Measurements from ENCODE around the gene ADGRA3.
"Not testable (repeated sequence)": the region's sequence is repeated elsewhere in the genome, so short reads cannot be mapped to it uniquely, and the experiment has no call there.

The ADGRA3 gene

GRCh38 chr4:22398671-22399070 lies 117.2 kb downstream of the ADGRA3 start:
- no peaks in the 10 kb centered on the region for H3K9me3 ChIP-seq (ENCODE audit: control insufficient read depth in 5 of 5, low read length in 5 of 5)
- no peak overlapping the region for H3K9ac ChIP-seq (ENCODE audit: low read length in 5 of 5)
- no peak overlapping the region for H3K4me3 ChIP-seq (ENCODE audit: low read depth in 1 of 5, low read length in 5 of 5)
- no peak overlapping the region for H3K27ac ChIP-seq (ENCODE audit: low read depth, low read length)
- peaks cover 0 to 24% (median 4%) of the 10 kb centered on the region in 5 donors for H3K36me3 ChIP-seq (ENCODE audit: control insufficient read depth in 5 of 5, insufficient read depth in 5 of 5, low read length in 5 of 5)
- no peaks in the 10 kb centered on the region for H3K4me1 ChIP-seq (ENCODE audit: control insufficient read depth in 5 of 5, insufficient read depth in 5 of 5, low read length in 5 of 5)
- no peaks in the 10 kb centered on the region for H3K27me3 ChIP-seq (ENCODE audit: control insufficient read depth in 5 of 5, insufficient read depth in 4 of 5, low read length in 5 of 5)

GRCh38 chr4:22391551-22391950 lies 124.3 kb downstream of the ADGRA3 start:
- H3K9me3 ChIP-seq (ENCODE audit: control insufficient read depth in 5 of 5, low read length in 5 of 5): no peaks in the 10 kb centered on the region
- H3K4me1 ChIP-seq (ENCODE audit: control insufficient read depth in 5 of 5, insufficient read depth in 5 of 5, low read length in 5 of 5): no peaks in the 10 kb centered on the region
- no peak overlapping the region for H3K27ac ChIP-seq (ENCODE audit: low read depth, low read length)
- no peaks in the 10 kb centered on the region for H3K27me3 ChIP-seq (ENCODE audit: control insufficient read depth in 5 of 5, insufficient read depth in 4 of 5, low read length in 5 of 5)
- H3K9ac ChIP-seq (ENCODE audit: low read length in 5 of 5): no peak overlapping the region
- no peak overlapping the region for H3K4me3 ChIP-seq (ENCODE audit: low read depth in 1 of 5, low read length in 5 of 5)
- H3K36me3 ChIP-seq (ENCODE audit: control insufficient read depth in 5 of 5, insufficient read depth in 5 of 5, low read length in 5 of 5): peaks cover 6 to 13% (median 10%) of the 10 kb centered on the region in 5 donors

DNA sequence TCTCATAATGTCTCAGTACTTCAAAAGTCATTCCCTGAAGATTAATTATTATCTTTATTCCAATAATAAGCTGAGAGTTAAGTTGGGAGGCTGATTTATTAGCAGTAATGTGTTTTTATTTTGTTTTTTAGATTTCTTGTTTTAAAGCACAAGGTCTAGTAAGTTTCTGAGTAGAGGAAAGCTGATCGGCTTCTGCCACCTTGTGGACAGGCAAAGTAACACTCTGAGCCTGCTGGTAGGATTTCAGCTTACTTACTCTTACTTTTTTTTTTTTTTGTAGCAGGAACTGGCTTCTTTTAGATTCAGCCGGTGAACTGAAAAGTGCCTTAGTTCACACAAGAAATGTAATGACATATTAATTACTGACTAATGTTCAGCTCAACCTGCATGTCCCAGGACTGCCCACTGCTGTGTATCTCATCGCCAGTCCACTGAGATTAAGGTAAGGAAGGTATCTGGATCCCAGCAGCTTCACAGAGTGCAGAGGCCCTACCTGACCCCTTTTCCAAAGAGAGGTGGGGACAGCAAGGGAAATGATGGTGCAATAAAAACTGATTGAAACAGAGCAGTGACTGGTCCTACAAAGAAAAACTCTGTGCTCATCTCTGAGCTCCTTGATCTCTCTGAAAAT lies 126.5 kb downstream of the ADGRA3 start:
- peaks cover 0 to 13% (median 10%) of the 10 kb centered on the region in 5 donors for H3K36me3 ChIP-seq (ENCODE audit: control insufficient read depth in 5 of 5, insufficient read depth in 5 of 5, low read length in 5 of 5)
- no peaks in the 10 kb centered on the region for H3K27me3 ChIP-seq (ENCODE audit: control insufficient read depth in 5 of 5, insufficient read depth in 4 of 5, low read length in 5 of 5)
- no peaks in the 10 kb centered on the region for H3K4me1 ChIP-seq (ENCODE audit: control insufficient read depth in 5 of 5, insufficient read depth in 5 of 5, low read length in 5 of 5)
- no peak overlapping the region for H3K27ac ChIP-seq (ENCODE audit: low read depth, low read length)
- no peak overlapping the region for H3K4me3 ChIP-seq (ENCODE audit: low read depth in 1 of 5, low read length in 5 of 5)
- no peak overlapping the region for H3K9ac ChIP-seq (ENCODE audit: low read length in 5 of 5)
- no peaks in the 10 kb centered on the region for H3K9me3 ChIP-seq (ENCODE audit: control insufficient read depth in 5 of 5, low read length in 5 of 5)

GRCh38 chr4:22385611-22386011 lies 130.3 kb downstream of the ADGRA3 start:
- H3K27ac ChIP-seq (ENCODE audit: low read depth, low read length): no peak overlapping the region
- no peak overlapping the region for H3K9ac ChIP-seq (ENCODE audit: low read length in 5 of 5)
- H3K4me1 ChIP-seq (ENCODE audit: control insufficient read depth in 5 of 5, insufficient read depth in 5 of 5, low read length in 5 of 5): peaks cover 0 to 4% (median 0%) of the 10 kb centered on the region in 5 donors
- H3K4me3 ChIP-seq (ENCODE audit: low read depth in 1 of 5, low read length in 5 of 5): no peak overlapping the region
- H3K36me3 ChIP-seq (ENCODE audit: control insufficient read depth in 5 of 5, insufficient read depth in 5 of 5, low read length in 5 of 5): peaks cover 3 to 13% (median 9%) of the 10 kb centered on the region in 5 donors
- H3K9me3 ChIP-seq (ENCODE audit: control insufficient read depth in 5 of 5, low read length in 5 of 5): no peaks in the 10 kb centered on the region
- no peaks in the 10 kb centered on the region for H3K27me3 ChIP-seq (ENCODE audit: control insufficient read depth in 5 of 5, insufficient read depth in 4 of 5, low read length in 5 of 5)

DNA sequence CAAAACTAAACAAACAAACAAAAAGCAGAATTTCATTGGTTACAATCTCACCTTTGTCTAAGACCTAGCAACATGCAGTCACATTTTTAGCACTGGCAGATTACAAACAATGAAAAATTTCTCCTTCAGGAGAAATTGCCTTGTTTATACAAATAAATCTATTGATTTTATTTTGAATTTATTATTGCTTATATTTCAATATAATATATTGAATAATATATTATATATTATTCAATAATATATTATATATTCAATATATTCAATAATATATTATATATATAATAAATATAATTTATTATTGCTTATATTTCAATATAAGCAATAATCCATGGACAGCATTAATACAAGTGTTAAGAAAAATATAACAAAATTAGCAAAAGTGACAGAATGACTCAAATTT lies 131.7 kb downstream of the ADGRA3 start:
- Histone ChIP-seq H3K4me1 (ENCODE audit: control insufficient read depth in 5 of 5, insufficient read depth in 5 of 5, low read length in 5 of 5) (peaks cover 0 to 4% (median 0%) of the 10 kb centered on the region in 5 donors), H3K27me3 (ENCODE audit: control insufficient read depth in 5 of 5, insufficient read depth in 4 of 5, low read length in 5 of 5) (no peaks in the 10 kb centered on the region), H3K4me3 (ENCODE audit: low read depth in 1 of 5, low read length in 5 of 5) (no peak overlapping the region), H3K27ac (ENCODE audit: low read depth, low read length) (no peak overlapping the region), H3K9ac (ENCODE audit: low read length in 5 of 5) (no peak overlapping the region), H3K9me3 (ENCODE audit: control insufficient read depth in 5 of 5, low read length in 5 of 5) (no peaks in the 10 kb centered on the region), H3K36me3 (ENCODE audit: control insufficient read depth in 5 of 5, insufficient read depth in 5 of 5, low read length in 5 of 5) (peaks cover 3 to 13% (median 9%) of the 10 kb centered on the region in 5 donors)

- H3K4me3 ChIP-seq (ENCODE audit: low read depth in 1 of 5, low read length in 5 of 5): peak overlapping the region in 1 of 5 donors; percentile 33
- not testable (repeated sequence) for H3K9me3 ChIP-seq (ENCODE audit: control insufficient read depth in 5 of 5, low read length in 5 of 5); H3K4me1 ChIP-seq (ENCODE audit: control insufficient read depth in 5 of 5, insufficient read depth in 5 of 5, low read length in 5 of 5); H3K9ac ChIP-seq (ENCODE audit: low read length in 5 of 5); H3K27ac ChIP-seq (ENCODE audit: low read depth, low read length); H3K36me3 ChIP-seq (ENCODE audit: control insufficient read depth in 5 of 5, insufficient read depth in 5 of 5, low read length in 5 of 5); H3K27me3 ChIP-seq (ENCODE audit: control insufficient read depth in 5 of 5, insufficient read depth in 4 of 5, low read length in 5 of 5)
Measured at GRCh38 chr4:22382216-22382615, 133.7 kb downstream of the ADGRA3 start.

DNA sequence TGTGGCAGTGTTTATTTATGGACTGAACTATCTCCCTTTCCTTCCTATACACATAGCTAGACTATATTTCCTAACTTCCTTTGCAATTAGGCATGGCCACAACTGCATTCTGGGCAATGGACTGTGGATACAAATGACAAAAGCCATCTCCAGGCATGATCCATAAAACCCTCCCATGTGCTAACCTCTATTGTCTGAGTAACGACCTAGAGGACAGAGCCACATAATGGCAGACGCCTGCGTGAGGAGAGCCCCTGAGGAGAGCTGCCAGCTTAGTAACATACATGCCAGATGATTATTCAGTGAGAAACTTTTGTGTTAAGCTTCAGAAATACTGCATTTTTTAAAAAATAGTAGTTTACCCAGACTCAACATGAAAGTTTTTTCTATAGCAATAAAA lies 142.9 kb downstream of the ADGRA3 start:
- no peak overlapping the region for H3K4me3 ChIP-seq (ENCODE audit: low read depth in 1 of 5, low read length in 5 of 5)
- H3K27ac ChIP-seq (ENCODE audit: low read depth, low read length): no peak overlapping the region
- H3K36me3 ChIP-seq (ENCODE audit: control insufficient read depth in 5 of 5, insufficient read depth in 5 of 5, low read length in 5 of 5): no peaks in the 10 kb centered on the region
- H3K9me3 ChIP-seq (ENCODE audit: control insufficient read depth in 5 of 5, low read length in 5 of 5): no peaks in the 10 kb centered on the region
- no peaks in the 10 kb centered on the region for H3K27me3 ChIP-seq (ENCODE audit: control insufficient read depth in 5 of 5, insufficient read depth in 4 of 5, low read length in 5 of 5)
- no peaks in the 10 kb centered on the region for H3K4me1 ChIP-seq (ENCODE audit: control insufficient read depth in 5 of 5, insufficient read depth in 5 of 5, low read length in 5 of 5)
- no peak overlapping the region for H3K9ac ChIP-seq (ENCODE audit: low read length in 5 of 5)

DNA sequence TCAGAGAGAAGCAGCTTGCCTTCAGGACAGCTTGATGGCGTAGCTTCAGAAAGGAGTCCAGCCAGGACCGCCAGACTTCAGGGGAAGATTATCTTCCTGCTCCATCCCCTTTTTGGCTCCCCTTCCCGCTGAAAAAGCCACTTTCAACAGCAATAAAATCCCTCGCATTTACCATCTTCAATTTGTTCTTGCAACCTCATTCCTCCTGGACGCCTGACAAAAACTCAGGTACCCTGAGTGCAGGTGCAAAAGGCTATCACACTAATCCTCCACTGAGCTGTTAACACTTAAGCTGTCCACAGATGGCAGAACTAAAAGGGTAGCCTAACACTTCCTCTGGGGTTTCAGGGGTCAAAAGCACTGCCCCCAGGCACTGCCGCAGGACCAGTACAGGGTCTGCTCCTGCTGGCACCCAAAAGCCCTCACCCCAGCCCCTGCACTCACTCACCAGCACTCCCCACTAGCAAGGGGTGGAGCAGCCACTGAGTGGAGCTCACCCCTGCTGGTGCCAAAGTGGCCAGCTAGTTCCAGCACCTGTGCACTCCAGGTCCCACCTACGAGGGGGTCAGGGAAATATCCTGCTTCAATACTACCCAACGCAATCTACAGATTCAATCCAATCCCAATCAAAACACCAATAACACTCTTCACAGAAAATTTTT lies 145.8 kb downstream of the ADGRA3 start:
- Histone ChIP-seq H3K4me3 (ENCODE audit: low read depth in 1 of 5, low read length in 5 of 5) (no peak overlapping the region), H3K27me3 (ENCODE audit: control insufficient read depth in 5 of 5, insufficient read depth in 4 of 5, low read length in 5 of 5) (no peaks in the 10 kb centered on the region), H3K9ac (ENCODE audit: low read length in 5 of 5) (no peak overlapping the region), H3K9me3 (ENCODE audit: control insufficient read depth in 5 of 5, low read length in 5 of 5) (no peaks in the 10 kb centered on the region), H3K36me3 (ENCODE audit: control insufficient read depth in 5 of 5, insufficient read depth in 5 of 5, low read length in 5 of 5) (no peaks in the 10 kb centered on the region), H3K4me1 (ENCODE audit: control insufficient read depth in 5 of 5, insufficient read depth in 5 of 5, low read length in 5 of 5) (no peaks in the 10 kb centered on the region), H3K27ac (ENCODE audit: low read depth, low read length) (no peak overlapping the region)

- no peaks in the 10 kb centered on the region for H3K36me3 ChIP-seq (ENCODE audit: control insufficient read depth in 5 of 5, insufficient read depth in 5 of 5, low read length in 5 of 5)
- H3K4me3 ChIP-seq (ENCODE audit: low read depth in 1 of 5, low read length in 5 of 5): no peak overlapping the region
- H3K27me3 ChIP-seq (ENCODE audit: control insufficient read depth in 5 of 5, insufficient read depth in 4 of 5, low read length in 5 of 5): no peaks in the 10 kb centered on the region
- no peaks in the 10 kb centered on the region for H3K9me3 ChIP-seq (ENCODE audit: control insufficient read depth in 5 of 5, low read length in 5 of 5)
- no peak overlapping the region for H3K9ac ChIP-seq (ENCODE audit: low read length in 5 of 5)
- H3K4me1 ChIP-seq (ENCODE audit: control insufficient read depth in 5 of 5, insufficient read depth in 5 of 5, low read length in 5 of 5): no peaks in the 10 kb centered on the region
- H3K27ac ChIP-seq (ENCODE audit: low read depth, low read length): no peak overlapping the region
Measured at GRCh38 chr4:22363787-22364186, 152.1 kb downstream of the ADGRA3 start.

- H3K36me3 ChIP-seq (ENCODE audit: control insufficient read depth in 5 of 5, insufficient read depth in 5 of 5, low read length in 5 of 5): no peaks in the 10 kb centered on the region
- H3K4me1 ChIP-seq (ENCODE audit: control insufficient read depth in 5 of 5, insufficient read depth in 5 of 5, low read length in 5 of 5): no peaks in the 10 kb centered on the region
- no peaks in the 10 kb centered on the region for H3K27me3 ChIP-seq (ENCODE audit: control insufficient read depth in 5 of 5, insufficient read depth in 4 of 5, low read length in 5 of 5)
- no peak overlapping the region for H3K27ac ChIP-seq (ENCODE audit: low read depth, low read length)
- no peaks in the 10 kb centered on the region for H3K9me3 ChIP-seq (ENCODE audit: control insufficient read depth in 5 of 5, low read length in 5 of 5)
- no peak overlapping the region for H3K9ac ChIP-seq (ENCODE audit: low read length in 5 of 5)
- H3K4me3 ChIP-seq (ENCODE audit: low read depth in 1 of 5, low read length in 5 of 5): no peak overlapping the region
Measured at GRCh38 chr4:22363036-22363435, 152.8 kb downstream of the ADGRA3 start.

Measured in subcutaneous abdominal adipose tissue (tissue), 5 donors.